Ascending aorta (tissue), 2 donors: ENCODE measurements around the gene CEP170B. TPM values are rescaled to one million over a fixed set of nuclear protein-coding genes. Genes with fewer than 3 reads are reported as not detected.

ENCODE experiments used
- DNase-seq, 2 donors: peaks; one replicate each; pipeline ENCODE4 v3.0.0-alpha.2; 2019; ENCODE audit warnings: low spot score in 2 of 2
- H3K27ac ChIP-seq, 2 donors: fragments of 200-600 bp; sonication (generic); one replicate each; pipeline ENCODE4 v1.5.1; 2016 to 2017; ENCODE audit warnings: mild to moderate bottlenecking in 1 of 2
- H3K27me3 ChIP-seq: fragments of 200-600 bp; sonication (generic); one replicate; pipeline ENCODE4 v1.5.1; 2017
- H3K36me3 ChIP-seq, 2 donors: fragments of 200-600 bp; sonication (generic); one replicate each; pipeline ENCODE4 v1.5.1; 2016
- H3K4me1 ChIP-seq, 2 donors: fragments of 200-600 bp; sonication (generic); one replicate each; pipeline ENCODE4 v1.5.1; 2016 to 2017; ENCODE audit warnings: mild to moderate bottlenecking in 1 of 2
- H3K4me3 ChIP-seq, 2 donors: fragments of 200-600 bp; sonication (generic); one replicate each; pipeline ENCODE4 v1.5.1; 2016 to 2017; ENCODE audit warnings: mild to moderate bottlenecking in 1 of 2
- H3K9me3 ChIP-seq, 2 donors: fragments of 200-600 bp; sonication (generic); one replicate each; pipeline ENCODE4 v1.5.1; 2016
- CTCF ChIP-seq, 3 experiments: fragments of 200-600 bp in 2 of 3; fragments of 450-650 bp in 1 of 3; sonication (generic) in 2 of 3; IDR thresholded peaks; one replicate each; pipeline ENCODE4 v1.5.1; 2016 to 2019; ENCODE audit warnings: antibody characterized with exemption in 3 of 3, mild to moderate bottlenecking in 1 of 3, moderate library complexity in 1 of 3
- intact Hi-C: fragments of 100-400 bp; cut with DNase I; formaldehyde crosslinking; loops from one replicate; pipeline ENCODE4 v1.15.1; 2023
- total RNA-seq: library from RNA; depleted of rRNA; stranded (reverse); fragments of >200 nt; gene quantifications from one replicate; pipeline ENCODE4 v1.1.0, GENCODE V29; 2016

The CEP170B gene
- total RNA-seq, 1 donor from 2014 or later, result 39.1 TPM

DNA sequence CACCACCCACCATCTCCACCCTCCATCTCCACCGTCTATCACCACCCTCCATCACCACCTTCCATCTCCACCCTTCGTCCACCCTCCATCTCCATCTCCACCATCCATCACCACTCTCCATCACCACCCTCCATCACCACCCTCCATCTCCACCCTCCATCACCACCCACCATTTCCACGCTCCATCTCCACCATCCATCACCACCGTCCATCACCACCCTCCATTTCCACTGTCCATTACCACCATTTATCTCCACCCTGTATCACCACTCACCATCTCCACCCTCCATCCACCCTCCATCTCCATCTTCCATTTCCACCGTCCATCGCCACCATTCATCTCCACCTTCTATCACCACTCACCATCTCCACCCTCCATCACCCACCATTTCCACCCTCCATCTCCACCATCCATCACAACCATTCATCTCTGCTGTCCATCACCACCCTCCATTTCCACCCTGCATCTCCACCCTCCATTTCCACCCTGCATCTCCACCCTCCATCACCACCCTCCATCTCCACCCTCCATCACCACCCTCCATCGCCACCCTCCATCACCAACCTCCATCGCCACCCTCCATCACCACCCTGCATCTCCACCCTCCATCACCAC, 6.1 kb upstream of the CEP170B start:
- DNase-seq, result peak in 1 of 2 donors; percentile 24
- no peaks in the 10 kb centered on the region for H3K36me3 ChIP-seq
- no peaks in the 10 kb centered on the region for H3K9me3 ChIP-seq
- no peaks in the 10 kb centered on the region for H3K27me3 ChIP-seq
- TF ChIP-seq CTCF (IDR thresholded peaks at IDR 0.05), result no peak
- H3K27ac ChIP-seq, result no peak overlapping the region
- H3K4me3 ChIP-seq, result no peak overlapping the region
- intact Hi-C loops, result no loop called here
- H3K4me1 ChIP-seq, result no peaks in the 10 kb centered on the region

DNA sequence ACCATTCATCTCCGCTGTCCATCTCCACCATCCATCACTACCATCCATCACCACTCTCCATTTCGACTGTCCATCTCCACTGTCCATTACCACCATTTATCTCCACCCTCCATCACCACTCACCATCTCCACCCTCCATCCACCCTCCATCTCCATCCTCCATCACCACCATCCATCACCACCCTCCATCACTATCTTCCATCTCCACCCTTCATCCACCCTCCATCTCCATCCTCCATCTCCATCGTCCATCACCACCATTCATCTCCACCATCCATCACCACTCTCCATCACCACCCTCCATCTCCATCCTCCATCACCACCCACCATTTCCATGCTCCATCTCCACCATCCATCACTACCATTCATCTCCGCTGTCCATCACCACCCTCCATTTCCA, 5.2 kb upstream of the CEP170B start:
- no peak for DNase-seq
- Histone ChIP-seq H3K4me3 (no peak overlapping the region), H3K36me3 (no peaks in the 10 kb centered on the region), H3K27ac (no peak overlapping the region), H3K9me3 (no peaks in the 10 kb centered on the region), H3K27me3 (no peaks in the 10 kb centered on the region), H3K4me1 (peaks cover 4% of the 10 kb centered on the region in 2 donors)
- TF ChIP-seq CTCF (IDR thresholded peaks at IDR 0.05), result no peak
- intact Hi-C loops, result no loop called here

DNA sequence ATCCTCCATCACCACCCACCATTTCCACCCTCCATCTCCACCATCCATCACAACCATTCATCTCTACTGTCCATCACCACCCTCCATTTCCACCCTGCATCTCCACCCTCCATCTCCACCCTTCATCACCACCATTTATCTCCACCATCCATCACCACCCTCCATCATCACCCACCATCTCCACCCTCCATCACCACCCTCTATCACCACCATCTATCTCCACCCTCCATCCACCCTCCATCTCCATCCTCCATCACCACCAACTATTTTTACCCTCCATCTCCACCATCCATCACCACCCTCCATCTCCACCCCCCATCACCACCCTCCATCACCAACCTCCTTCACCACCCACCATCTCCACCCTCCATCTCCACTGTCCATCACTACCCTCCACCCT, 4.7 kb upstream of the CEP170B start:
- Histone ChIP-seq H3K27ac (no peak overlapping the region), H3K36me3 (no peaks in the 10 kb centered on the region), H3K9me3 (no peaks in the 10 kb centered on the region), H3K27me3 (no peaks in the 10 kb centered on the region), H3K4me1 (peaks cover 4% of the 10 kb centered on the region in 2 donors), H3K4me3 (no peak overlapping the region)
- no peak for DNase-seq
- TF ChIP-seq CTCF (IDR thresholded peaks at IDR 0.05), result no peak
- intact Hi-C loops, result no loop called here

GRCh38 chr14:104863131-104863862, 1.8 kb upstream of the CEP170B start:
- Histone ChIP-seq H3K4me3 (no peak overlapping the region), H3K4me1 (peaks cover 4 to 16% of the 10 kb centered on the region in 2 donors), H3K9me3 (no peaks in the 10 kb centered on the region), H3K27me3 (no peaks in the 10 kb centered on the region), H3K36me3 (no peaks in the 10 kb centered on the region), H3K27ac (no peak overlapping the region)
- no peak for TF ChIP-seq CTCF (IDR thresholded peaks at IDR 0.05)
- no peak for DNase-seq
- intact Hi-C loops, result no loop called here

DNA sequence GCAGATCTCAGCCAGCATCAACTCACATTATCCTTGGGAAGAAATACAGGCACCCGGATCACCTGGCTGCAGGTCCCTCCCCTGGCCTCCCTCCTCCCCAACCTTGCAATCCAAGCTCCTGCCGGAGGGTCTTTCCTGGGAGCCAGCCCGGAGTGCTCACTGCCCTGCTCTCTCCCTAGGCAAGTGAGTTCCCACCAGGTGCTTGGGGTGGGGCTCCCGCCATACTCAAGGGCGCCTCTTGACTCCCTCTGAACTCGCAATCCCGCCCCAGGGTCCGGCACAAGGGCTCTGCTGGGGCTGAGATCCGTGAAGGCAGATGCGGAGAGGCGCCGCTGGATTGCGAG, 1.2 kb upstream of the CEP170B start:
- Histone ChIP-seq H3K27ac (no peak overlapping the region), H3K27me3 (no peaks in the 10 kb centered on the region), H3K36me3 (no peaks in the 10 kb centered on the region), H3K4me1 (peaks cover 4 to 16% of the 10 kb centered on the region in 2 donors), H3K4me3 (peak overlapping the region; percentile 84 to 90), H3K9me3 (no peaks in the 10 kb centered on the region)
- intact Hi-C loops, result loop anchor here (2.0 kb wide), 1 partner anchor 95 kb away; no protein-coding TSS in a partner anchor
- DNase-seq, result no peak
- no peak for TF ChIP-seq CTCF (IDR thresholded peaks at IDR 0.05)
